Measurements from ENCODE around the gene ANKAR.

DNA sequence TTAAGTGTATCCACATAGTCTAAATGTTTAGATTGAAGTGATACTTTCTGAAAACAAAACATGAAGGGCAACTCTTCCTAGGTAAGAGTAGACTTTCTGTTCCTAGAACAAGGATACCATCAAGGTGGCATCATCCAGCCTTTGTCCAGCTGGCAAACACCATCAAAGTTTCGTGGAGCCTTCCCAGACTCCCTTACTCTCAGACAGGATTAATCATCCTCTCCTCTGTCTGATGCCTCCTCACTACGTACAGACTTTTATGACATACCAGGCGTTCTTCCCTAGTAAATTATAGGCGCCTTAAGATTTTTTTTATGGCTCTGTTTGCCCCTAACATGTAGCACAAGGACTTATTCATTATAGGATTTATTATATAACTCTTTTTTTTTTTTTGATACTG is 42.6 kb upstream of the ANKAR start:
- TF ChIP-seq GATA2 (IDR thresholded peaks at IDR 0.05; ENCODE audit: low read depth, low read length) (no peak), GATA3 (IDR thresholded peaks at IDR 0.05; ENCODE audit: low read depth, low read length) (no peak)

Data from SH-SY5Y (cell line).